ENCODE data around the gene NAT8L.
"Not testable (repeated sequence)": the region's sequence is repeated elsewhere in the genome, so short reads cannot be mapped to it uniquely, and the experiment has no call there.

The NAT8L gene

GRCh38 chr4:2059046-2059725, at the start of gene NAT8L:
Gene NAT8L (plus strand): TSS chr4:2059327. CDS start chr4:2059512, 185 bp downstream.
- no peak for DNase-seq

DNA sequence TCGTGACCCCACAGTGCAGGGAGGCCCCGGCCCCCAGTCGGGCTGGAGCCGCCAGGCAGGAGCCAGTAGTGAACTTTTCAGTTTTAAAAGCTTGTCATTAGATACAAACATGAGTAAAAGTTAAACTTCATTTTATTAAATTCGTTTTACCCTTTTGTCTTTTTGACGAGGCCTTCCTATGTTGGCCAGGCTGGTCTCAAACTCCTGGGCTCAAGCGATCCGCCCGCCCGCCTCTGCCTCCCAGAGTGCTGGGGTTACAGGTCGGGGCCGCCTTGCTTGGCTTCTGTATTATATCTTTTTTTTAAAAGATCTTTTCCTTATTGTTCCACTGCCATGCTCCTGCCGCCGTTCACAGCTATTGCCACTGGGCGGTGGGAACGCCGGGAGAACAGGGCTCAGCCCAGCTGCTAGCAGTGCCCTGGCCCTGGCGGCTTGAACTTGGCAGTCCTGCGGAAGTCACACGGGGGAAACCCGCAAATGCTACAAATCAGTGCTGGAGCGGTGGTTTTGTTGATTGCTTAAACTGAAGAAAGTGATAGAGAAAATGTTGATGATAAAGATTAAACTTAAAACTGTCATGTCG, 49.4 kb upstream of the NAT8L start:
- DNase-seq = peak; percentile 63

DNA sequence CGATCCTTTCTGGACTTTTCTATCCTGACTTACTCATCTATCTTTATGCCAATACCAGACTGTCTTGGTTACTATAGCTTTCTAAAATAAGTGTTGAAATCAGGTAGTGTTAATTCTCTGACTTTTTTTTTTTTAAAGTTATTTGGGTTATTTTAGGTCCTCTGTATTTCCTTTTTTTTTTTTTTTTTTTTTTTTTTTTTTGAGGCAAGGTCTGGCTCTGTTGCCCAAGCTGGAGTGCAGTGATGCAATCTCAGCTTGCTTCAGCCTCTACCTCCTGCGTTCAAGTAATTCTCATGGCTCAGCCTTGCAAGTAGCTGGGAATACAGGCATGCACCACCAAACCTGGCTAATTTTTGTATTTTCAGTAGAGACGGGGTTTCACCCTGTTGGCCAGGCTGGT, 47.5 kb upstream of the NAT8L start:
- no peak for DNase-seq

DNA sequence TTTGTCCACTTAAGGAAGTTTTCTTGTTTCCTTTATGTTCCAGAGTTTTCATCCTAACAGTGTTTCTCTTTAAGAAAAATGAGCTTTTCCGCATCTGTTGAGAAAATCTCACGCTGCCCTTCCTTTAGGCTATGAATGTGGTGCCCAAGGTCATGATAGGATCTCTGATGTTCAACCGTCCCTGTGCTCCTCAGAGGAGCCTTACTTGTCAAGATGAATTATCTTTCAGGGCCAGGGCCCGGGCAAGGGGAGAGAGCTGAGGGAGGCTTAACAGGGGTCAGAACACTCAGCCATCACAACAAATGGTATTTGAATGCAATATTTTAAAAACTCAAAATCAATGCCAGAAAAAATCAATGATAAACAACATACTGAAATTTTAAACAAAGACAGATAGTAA, 44.1 kb upstream of the NAT8L start:
- no peak for DNase-seq

DNA sequence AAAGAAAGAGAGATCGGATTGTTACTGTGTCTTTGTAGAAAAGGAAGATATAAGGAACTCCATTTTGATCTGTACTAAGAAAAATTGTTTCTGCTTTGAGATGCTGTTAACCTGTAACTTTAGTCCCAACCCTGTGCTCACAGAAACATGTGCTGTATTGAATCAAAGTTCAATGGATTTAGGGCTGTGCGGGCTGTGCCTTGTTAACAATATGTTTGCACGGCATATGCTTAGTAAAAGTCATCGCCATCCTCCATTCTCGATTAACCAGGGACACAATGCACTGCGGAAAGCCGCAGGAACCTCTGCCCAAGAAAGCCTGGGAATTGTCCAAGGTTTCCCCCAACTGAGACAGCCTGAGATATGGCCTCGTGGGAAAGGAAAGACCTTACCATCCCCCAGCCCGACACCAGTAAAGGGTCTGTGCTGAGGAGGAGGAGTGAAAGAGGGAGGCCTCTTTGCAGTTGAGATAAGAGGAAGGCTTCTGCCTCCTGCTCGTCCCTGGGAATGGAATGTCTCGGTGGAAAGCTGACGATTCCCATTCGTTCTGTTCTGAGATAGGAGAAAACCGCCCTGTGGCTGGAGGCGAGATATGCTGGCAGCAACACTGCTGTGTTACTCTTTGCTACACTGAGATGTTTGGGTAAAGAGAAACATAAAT, 37.6 kb upstream of the NAT8L start:
- DNase-seq = not testable (repeated sequence)

- no peak for DNase-seq
These were observed 34.4 kb upstream of the NAT8L start for GRCh38 chr4:2024683-2025082.

- DNase-seq = no peak
These were observed 33.3 kb upstream of the NAT8L start for GRCh38 chr4:2025817-2026216.

GRCh38 chr4:2027120-2027519, 32.0 kb upstream of the NAT8L start:
- not testable (repeated sequence) for DNase-seq

DNA sequence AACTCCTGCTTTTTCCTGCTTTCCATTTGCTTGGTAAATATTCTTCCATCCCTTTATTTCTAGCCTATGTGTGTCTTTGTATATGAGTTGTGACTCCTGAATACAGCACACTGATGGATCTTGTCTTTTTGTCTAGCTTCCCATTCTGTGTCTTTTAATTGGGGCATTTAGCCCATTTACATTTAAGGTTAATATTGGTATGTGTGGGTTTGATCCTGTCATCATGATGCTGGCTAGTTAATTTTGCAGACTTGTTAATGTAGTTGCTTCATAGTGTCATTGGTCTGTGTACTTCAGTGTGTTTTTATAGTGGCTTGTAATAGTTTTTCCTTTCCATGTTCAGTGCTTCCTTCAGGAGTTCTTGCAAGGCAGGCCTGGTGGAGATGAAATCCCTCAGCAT, 28.0 kb upstream of the NAT8L start:
- DNase-seq = not testable (repeated sequence)

DNA sequence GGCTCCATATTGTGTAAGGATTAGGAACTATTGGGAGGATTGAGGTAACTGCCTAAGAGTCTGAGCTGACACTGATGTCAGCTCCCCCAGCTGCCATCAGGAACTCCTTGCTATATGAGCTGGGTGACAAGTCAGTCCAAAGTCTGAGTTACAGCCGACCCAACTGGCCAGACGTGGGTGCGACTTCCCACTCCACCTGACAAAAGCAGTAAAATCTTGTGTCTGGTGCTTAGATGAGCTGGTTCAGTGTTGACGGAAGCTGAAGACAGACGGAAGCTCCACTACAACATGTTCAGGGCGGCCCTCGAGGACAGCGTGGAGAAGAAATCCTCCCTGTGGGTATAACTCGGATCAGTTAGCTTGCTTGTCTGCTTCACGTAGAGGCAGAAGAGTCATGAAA, 22.8 kb upstream of the NAT8L start:
- no peak for DNase-seq

DNA sequence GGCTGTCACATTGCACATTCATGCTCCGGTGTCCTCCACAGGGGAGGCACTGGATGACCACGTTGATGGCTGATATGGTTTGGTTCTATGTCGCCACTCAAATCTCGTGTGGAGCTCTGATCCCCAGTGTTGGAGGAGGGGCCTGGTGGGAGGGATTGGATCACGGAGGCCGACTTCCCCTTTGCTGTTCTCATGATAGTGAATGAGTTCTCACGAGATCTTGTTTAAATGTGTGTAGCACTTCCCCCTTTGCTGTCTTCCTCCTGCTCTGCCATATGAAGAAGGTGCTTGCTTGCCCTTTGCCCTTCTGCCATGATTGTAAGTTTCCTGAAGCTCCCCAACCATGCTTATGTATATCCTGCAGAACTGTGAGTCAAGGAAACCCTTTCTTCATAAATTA, 22.3 kb upstream of the NAT8L start:
- no peak for DNase-seq

DNA sequence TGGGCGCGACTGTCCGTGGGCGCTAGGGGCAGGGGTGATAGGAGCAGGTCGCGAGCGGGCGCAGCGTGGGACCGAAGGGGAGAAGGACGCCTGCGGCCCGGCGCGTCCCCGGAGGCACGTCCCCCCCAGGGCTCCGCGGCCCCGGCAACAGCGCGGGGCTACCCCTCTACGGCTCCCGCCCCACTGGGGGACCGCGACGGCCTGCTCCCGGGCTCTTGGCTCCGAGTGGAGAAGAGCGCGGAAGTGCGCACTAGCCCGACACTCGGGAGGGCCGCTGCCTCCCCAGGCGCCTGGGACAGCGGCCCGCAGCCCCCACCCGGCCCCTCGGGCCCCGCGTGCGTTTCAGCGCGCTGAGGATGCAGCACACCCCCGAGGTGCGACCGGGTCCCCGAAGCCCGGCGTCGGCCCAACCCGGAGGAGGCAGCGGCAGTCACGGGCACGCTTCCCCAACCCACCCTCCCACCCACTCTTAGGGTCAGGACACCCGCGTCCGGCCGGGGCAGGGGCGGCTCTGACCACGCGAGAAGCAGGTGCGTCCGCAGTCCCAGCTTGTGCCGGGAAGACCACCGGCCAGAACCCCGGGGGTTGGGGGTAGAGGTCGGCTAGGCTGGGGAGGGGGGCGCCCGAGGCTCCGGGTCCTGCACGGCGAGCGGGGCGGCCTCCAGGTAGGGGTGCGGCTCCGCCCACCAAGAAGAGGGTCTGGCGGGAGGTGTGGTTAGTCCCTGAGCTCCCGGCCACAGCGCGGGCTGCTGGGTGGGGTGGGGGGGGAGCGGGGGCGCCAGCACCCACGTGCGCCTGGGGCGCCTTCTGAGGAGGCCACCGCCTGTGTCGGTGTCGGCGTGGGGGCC, 18.5 kb upstream of the NAT8L start:
- peak; percentile 13 for DNase-seq

- peak; percentile 88 for DNase-seq
These were observed 17.6 kb upstream of the NAT8L start for GRCh38 chr4:2041239-2042130.

DNA sequence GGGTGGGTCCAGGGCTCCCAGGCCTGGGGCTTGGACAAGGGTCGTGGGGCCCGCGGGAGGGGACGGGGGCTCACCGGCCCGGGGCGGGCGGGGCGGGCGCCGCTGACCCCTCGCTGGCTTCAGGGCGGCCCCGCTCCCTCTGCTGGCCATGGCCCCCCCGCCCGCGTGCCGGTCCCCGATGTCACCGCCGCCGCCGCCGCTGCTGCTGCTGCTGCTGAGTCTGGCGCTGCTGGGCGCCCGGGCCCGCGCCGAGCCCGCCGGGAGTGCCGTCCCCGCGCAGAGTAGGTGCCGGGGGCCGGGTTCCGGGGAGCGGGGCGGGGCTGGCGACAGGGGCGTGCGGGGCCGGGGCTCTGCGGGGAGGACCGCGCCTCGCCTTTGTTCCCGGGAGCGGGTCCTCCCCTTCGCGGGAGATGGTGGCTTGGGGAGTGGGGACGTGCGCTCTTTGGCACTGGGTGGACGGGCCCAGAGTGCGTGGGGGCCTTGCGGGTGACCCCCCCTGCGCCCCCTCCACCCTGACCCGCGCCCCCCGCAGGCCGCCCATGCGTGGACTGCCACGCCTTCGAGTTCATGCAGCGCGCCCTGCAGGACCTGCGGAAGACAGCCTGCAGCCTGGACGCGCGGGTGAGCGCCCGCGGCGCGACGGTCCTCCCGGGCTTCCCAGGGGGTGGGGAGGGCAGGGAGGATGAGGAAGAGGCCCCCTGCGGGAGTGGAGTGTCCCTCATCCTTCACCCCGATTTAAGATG, 16.8 kb upstream of the NAT8L start:
- DNase-seq = peak; percentile 36

DNA sequence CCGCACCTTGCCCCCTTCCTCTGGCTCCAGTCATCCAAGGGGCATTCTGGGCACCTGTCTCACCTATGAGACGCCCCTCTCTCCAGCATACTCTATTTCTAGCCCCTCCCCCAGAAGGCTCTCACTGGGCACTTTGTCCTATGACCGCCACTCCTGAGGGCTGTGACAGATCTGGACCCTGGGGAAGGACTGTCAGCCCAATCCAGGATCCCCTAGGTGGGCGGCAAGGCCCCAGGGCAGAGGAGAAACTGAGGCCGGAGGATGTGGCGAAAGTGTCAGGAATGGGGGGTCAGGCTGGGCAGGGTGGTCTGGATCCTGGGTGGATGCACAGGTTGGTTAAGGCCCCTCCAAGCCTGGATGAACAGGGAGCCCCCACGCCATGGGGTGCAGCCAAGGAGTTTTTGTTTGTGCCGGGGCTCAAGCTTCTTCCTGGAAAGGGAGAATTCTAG, 16.2 kb upstream of the NAT8L start:
- no peak for DNase-seq

- no peak for DNase-seq
These were observed 15.6 kb upstream of the NAT8L start for GRCh38 chr4:2043396-2044118.

- no peak for DNase-seq
These were observed 15.0 kb upstream of the NAT8L start for GRCh38 chr4:2044119-2044485.

DNA sequence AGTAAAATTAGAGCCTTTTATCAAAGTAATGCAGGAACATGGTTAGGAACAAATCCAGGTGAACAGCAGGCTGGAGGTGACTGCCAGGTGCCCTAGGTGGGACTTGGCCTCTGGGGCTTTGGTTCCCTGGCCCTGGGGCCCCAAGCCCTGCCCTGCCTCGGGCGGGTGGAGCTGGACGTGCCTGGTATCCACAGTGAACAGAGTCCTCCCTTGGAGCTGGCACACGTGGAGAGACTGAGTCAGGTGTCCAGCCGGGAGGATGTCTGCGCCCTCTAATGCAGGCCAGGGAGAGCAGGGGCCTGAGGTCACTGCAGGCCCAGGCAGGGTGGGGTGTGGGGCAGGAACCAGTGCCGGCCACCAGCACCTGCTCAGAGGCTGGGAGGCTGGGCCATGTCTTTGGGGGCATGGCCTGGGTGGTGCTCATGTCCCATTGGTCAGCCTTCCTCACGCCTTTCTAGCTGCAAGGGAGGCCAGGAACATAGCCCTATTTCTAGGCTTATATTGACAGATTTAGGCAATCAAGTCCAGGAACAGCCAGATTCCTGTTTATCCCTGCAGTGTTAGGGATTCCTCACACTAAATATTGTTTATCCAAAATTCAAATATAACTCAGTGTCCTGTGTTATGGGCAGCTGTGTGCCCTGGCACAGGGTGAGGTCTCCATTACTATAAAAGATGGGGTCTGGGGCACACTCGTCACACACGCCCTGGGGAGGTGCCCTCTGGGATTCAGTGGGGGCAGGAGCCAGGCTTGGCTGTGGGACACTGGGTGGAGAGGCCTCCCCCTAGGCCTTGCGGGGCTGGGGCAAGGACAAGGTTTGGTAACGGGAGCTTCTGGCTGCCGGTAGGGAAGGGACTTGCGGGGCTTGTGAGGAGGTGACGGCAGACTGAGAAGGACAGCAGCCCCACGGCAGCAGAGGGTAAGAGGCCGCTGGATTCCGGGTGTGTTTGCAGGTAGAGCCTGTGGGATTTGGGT, 14.3 kb upstream of the NAT8L start:
- DNase-seq = no peak

GRCh38 chr4:2045518-2045951, 13.6 kb upstream of the NAT8L start:
- no peak for DNase-seq

All from CD4-positive, alpha-beta T cell treated with Interleukin-12 subunit alpha and Interleukin-12 subunit beta, for 1 hour (primary cell).